Measurements from ENCODE around the gene DBX1. TPM values are rescaled to one million over a fixed set of nuclear protein-coding genes. Genes with fewer than 3 reads are reported as not detected.
"Not testable (repeated sequence)": the region's sequence is repeated elsewhere in the genome, so short reads cannot be mapped to it uniquely, and the experiment has no call there.

Gene DBX1
- total and polyA plus RNA-seq, 3 experiments from 2014 or later = not detected

DNA sequence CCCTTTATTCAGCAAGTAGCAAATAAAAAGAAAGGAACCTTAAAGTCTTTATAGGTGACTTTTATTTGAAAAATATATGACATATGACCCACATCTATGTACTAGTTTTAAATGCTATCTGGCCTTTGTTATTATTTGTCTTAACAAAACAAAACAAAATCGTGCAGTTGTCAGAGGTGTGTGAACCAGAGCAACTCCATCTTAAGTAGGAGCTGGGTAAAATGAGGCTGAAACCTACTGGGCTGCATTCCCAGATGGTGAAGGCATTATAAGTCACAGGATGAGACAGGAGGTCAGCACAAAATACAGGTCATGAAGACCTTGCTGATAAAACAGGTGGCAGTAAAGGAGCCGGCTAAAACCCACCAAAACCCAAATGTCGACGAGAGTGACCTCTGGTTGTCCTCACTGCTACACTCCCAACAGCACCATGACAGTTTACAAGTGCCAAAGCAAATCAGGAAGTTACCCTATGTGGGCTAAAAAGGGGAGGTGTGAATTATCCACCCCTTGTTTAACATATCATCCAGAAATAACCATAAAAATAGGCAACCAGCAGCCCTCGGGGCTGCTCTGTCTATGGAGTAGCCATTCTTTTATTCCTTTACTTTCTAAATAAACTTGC is 40.2 kb upstream of the DBX1 start:
- H3K27me3 ChIP-seq (ENCODE audit: insufficient read depth, low read length, poor library complexity, severe bottlenecking); H3K4me3 ChIP-seq (ENCODE audit: low read length); CTCF ChIA-PET: not testable (repeated sequence)

DNA sequence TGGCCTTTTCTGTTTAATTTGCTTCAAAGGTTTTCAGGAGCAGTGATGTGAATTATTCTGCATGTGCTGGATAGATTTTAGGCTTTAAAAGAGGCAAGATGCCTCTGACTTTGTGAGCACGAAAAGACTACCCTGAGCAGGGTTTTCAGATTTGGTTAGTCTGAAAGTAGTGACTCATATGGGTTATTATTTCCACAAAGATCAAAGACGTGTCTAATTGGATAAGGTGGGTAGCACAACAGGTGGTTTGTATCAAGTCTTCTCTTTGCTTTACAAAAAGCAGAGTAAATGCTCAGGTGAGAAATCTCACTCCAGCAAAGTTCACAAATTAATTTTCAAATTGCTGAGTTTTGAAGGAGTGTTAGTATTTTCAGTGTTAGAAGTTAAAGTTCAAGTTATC is 37.6 kb upstream of the DBX1 start:
- Histone ChIP-seq H3K27ac (ENCODE audit: low read depth, low read length) (no peak overlapping the region), H3K4me1 (ENCODE audit: insufficient read depth, low read length) (no peaks in the 10 kb centered on the region), H3K36me3 (ENCODE audit: insufficient read depth, low read length) (no peaks in the 10 kb centered on the region), H3K4me3 (ENCODE audit: low read length) (no peak overlapping the region), H3K27me3 (ENCODE audit: insufficient read depth, low read length, poor library complexity, severe bottlenecking) (no peaks in the 10 kb centered on the region), H3K9me3 (ENCODE audit: low read length) (no peaks in the 10 kb centered on the region)
- no peaks in the 10 kb centered on the region for H3K4me1 Mint-ChIP-seq
- H3K27me3 Mint-ChIP-seq = peaks cover 13 to 39% of the 10 kb centered on the region in 2 donors
- H3K36me3 Mint-ChIP-seq = no peaks in the 10 kb centered on the region
- no peak overlapping the region for H3K4me3 Mint-ChIP-seq
- ChIA-PET POLR2A (no interaction called here), CTCF (no interaction called here)
- DNase-seq = no peak
- H3K27ac Mint-ChIP-seq = no peak overlapping the region
- H3K9me3 Mint-ChIP-seq = no peaks in the 10 kb centered on the region

More for the DNA sequence above, 40.2 kb upstream of the DBX1 start:
- H3K27ac Mint-ChIP-seq; H3K9me3 Mint-ChIP-seq; H3K4me1 ChIP-seq (ENCODE audit: insufficient read depth, low read length); H3K36me3 Mint-ChIP-seq; H3K9me3 ChIP-seq (ENCODE audit: low read length); H3K4me3 Mint-ChIP-seq; H3K36me3 ChIP-seq (ENCODE audit: insufficient read depth, low read length); H3K27ac ChIP-seq (ENCODE audit: low read depth, low read length); POLR2A ChIA-PET; DNase-seq; H3K4me1 Mint-ChIP-seq: not testable (repeated sequence)
- peaks cover 16 to 42% of the 10 kb centered on the region in 2 donors for H3K27me3 Mint-ChIP-seq

DNA sequence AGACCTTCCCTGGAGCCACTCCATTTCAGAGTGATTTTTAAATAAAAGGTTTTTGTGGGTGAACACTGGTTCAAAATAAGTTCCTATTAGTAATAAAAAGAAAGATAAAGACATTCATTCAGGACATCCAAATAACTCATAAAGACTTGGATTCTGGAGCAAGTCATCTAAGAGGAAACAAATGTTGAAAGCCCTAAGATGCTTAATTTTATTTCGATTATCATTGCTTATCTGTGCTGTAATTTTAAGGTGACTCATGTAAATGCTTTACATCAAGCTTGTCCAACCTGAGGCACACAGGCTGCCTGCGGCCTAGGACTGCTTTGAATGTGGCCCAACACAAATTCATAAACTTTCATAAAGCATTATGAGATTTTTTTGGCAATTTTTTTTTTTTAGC is 34.2 kb upstream of the DBX1 start:
- Histone ChIP-seq H3K4me1 (ENCODE audit: insufficient read depth, low read length) (no peaks in the 10 kb centered on the region), H3K27ac (ENCODE audit: low read depth, low read length) (no peak overlapping the region), H3K36me3 (ENCODE audit: insufficient read depth, low read length) (no peaks in the 10 kb centered on the region), H3K4me3 (ENCODE audit: low read length) (no peak overlapping the region), H3K9me3 (ENCODE audit: low read length) (no peaks in the 10 kb centered on the region), H3K27me3 (ENCODE audit: insufficient read depth, low read length, poor library complexity, severe bottlenecking) (no peaks in the 10 kb centered on the region)
- H3K27ac Mint-ChIP-seq = no peak overlapping the region
- ChIA-PET CTCF (interaction anchor here (0.9 kb wide), 1 partner anchor 17 kb away, joined by 3 read pairs; no protein-coding TSS in a partner anchor), POLR2A (no interaction called here)
- no peaks in the 10 kb centered on the region for H3K9me3 Mint-ChIP-seq
- no peak overlapping the region for H3K4me3 Mint-ChIP-seq
- H3K27me3 Mint-ChIP-seq = peaks cover 4 to 34% of the 10 kb centered on the region in 2 donors
- H3K36me3 Mint-ChIP-seq = peaks cover 0 to 1% (median 0%) of the 10 kb centered on the region in 3 donors
- no peak for DNase-seq
- H3K4me1 Mint-ChIP-seq = no peaks in the 10 kb centered on the region

DNA sequence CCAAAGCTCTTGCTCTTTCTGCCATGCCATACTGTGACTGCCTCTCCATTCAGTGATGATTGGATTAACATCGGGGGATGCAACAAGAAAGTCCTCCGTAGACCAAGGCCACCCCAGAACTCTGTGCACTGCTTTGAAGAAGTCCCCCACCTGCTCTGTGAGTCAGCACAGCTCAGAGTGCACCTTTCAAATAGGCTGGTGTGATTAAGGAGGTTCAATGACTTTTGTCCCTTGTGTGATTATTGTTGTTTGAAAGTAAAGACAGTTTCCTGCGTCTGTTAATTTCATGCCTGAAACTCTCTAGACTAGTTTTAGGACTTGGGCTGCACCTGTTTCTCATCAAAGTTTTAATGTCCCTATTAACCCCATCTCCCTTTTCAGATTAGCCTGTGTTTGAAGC is 33.0 kb upstream of the DBX1 start:
- no peaks in the 10 kb centered on the region for H3K4me1 ChIP-seq (ENCODE audit: insufficient read depth, low read length)
- no peak overlapping the region for H3K27ac Mint-ChIP-seq
- no peak overlapping the region for H3K4me3 ChIP-seq (ENCODE audit: low read length)
- H3K4me1 Mint-ChIP-seq = no peaks in the 10 kb centered on the region
- H3K4me3 Mint-ChIP-seq = no peak overlapping the region
- H3K27me3 ChIP-seq (ENCODE audit: insufficient read depth, low read length, poor library complexity, severe bottlenecking) = no peaks in the 10 kb centered on the region
- ChIA-PET CTCF (no interaction called here), POLR2A (no interaction called here)
- H3K36me3 Mint-ChIP-seq = peaks cover 0 to 1% (median 0%) of the 10 kb centered on the region in 3 donors
- no peaks in the 10 kb centered on the region for H3K9me3 ChIP-seq (ENCODE audit: low read length)
- no peak for DNase-seq
- H3K36me3 ChIP-seq (ENCODE audit: insufficient read depth, low read length) = no peaks in the 10 kb centered on the region
- H3K27me3 Mint-ChIP-seq = peaks cover 4 to 28% of the 10 kb centered on the region in 2 donors
- no peak overlapping the region for H3K27ac ChIP-seq (ENCODE audit: low read depth, low read length)
- no peaks in the 10 kb centered on the region for H3K9me3 Mint-ChIP-seq

DNA sequence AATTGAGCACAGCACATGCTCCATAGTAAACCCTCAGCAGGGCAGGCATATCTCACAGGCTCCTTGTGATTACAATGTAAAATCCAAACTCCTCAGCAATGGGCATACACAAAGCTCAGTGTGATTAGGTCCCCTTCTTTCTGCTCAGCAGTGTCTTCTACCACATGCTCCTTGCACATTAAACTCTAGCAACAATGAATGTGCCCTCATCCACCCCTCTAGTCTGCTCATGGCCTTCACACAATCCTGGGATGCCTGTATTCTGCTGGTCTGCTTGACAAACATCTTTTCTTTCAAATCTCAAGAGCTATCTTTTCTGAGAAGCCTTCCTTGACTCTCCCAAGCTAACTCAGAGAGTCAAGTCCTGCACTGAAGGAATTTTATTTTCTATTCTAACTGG is 32.4 kb upstream of the DBX1 start:
- POLR2A ChIA-PET = no interaction called here
- Histone ChIP-seq H3K4me3 (ENCODE audit: low read length) (no peak overlapping the region), H3K4me1 (ENCODE audit: insufficient read depth, low read length) (no peaks in the 10 kb centered on the region), H3K27me3 (ENCODE audit: insufficient read depth, low read length, poor library complexity, severe bottlenecking) (no peaks in the 10 kb centered on the region), H3K27ac (ENCODE audit: low read depth, low read length) (no peak overlapping the region), H3K9me3 (ENCODE audit: low read length) (no peaks in the 10 kb centered on the region), H3K36me3 (ENCODE audit: insufficient read depth, low read length) (no peaks in the 10 kb centered on the region)
- Mint-ChIP-seq H3K9me3 (no peaks in the 10 kb centered on the region), H3K4me1 (no peaks in the 10 kb centered on the region), H3K27ac (peak overlapping the region in 1 of 8 donors; percentile 12), H3K4me3 (no peak overlapping the region), H3K27me3 (peaks cover 3 to 24% of the 10 kb centered on the region in 2 donors), H3K36me3 (peaks cover 0 to 1% (median 0%) of the 10 kb centered on the region in 3 donors)
- CTCF ChIA-PET = no interaction called here
- no peak for DNase-seq

DNA sequence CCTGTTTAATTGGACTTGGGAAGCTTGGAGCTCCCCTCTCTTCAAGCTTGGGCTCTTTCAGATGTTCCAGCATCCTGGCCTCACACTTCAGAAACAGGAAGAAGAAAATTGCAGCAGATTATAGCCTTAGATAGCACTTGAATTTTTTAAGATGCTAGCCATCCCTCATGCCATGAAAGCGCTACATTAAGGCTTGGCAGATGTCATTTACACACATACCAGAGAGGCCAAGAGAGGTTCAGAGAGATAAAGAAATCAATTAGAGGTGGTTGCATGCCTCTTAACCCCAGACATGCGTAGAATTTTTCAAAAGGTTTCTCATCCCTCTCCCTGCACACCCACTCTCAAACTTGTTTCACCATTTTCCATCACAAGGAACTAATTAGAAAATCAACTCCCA is 31.9 kb upstream of the DBX1 start:
- no peaks in the 10 kb centered on the region for H3K36me3 ChIP-seq (ENCODE audit: insufficient read depth, low read length)
- ChIA-PET CTCF (no interaction called here), POLR2A (no interaction called here)
- no peaks in the 10 kb centered on the region for H3K4me1 ChIP-seq (ENCODE audit: insufficient read depth, low read length)
- no peak overlapping the region for H3K27ac Mint-ChIP-seq
- no peaks in the 10 kb centered on the region for H3K27me3 ChIP-seq (ENCODE audit: insufficient read depth, low read length, poor library complexity, severe bottlenecking)
- no peak overlapping the region for H3K4me3 ChIP-seq (ENCODE audit: low read length)
- H3K4me1 Mint-ChIP-seq = no peaks in the 10 kb centered on the region
- peaks cover 3 to 23% of the 10 kb centered on the region in 2 donors for H3K27me3 Mint-ChIP-seq
- H3K36me3 Mint-ChIP-seq = peaks cover 0 to 1% (median 0%) of the 10 kb centered on the region in 3 donors
- H3K27ac ChIP-seq (ENCODE audit: low read depth, low read length) = no peak overlapping the region
- H3K9me3 ChIP-seq (ENCODE audit: low read length) = no peaks in the 10 kb centered on the region
- no peak for DNase-seq
- H3K9me3 Mint-ChIP-seq = no peaks in the 10 kb centered on the region
- H3K4me3 Mint-ChIP-seq = no peak overlapping the region

DNA sequence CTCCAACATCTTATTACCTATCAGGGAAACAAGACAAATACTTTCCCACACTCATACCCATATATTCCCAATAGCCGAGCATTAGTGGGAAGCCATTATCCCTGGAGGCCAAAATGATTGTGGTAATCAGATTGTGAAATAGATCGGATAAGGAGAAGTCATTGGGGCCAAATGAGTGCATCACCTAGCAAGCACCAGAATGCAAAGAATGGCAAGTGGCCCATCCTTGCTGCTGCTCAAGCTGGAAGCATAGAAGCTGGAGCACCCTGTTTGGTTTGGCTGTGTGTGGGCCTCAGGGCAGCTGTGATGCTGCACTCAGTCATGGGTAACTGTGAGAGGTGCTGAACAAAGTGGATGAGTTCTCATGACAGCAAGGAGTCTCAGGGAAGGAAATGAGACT is 18.7 kb upstream of the DBX1 start:
- no peak overlapping the region for H3K27ac ChIP-seq (ENCODE audit: low read depth, low read length)
- Mint-ChIP-seq H3K4me1 (no peaks in the 10 kb centered on the region), H3K36me3 (no peaks in the 10 kb centered on the region), H3K9me3 (peaks cover 0 to 2% (median 0%) of the 10 kb centered on the region in 5 donors), H3K4me3 (no peak overlapping the region), H3K27ac (no peak overlapping the region), H3K27me3 (peaks cover 21 to 66% of the 10 kb centered on the region in 2 donors)
- no peaks in the 10 kb centered on the region for H3K27me3 ChIP-seq (ENCODE audit: insufficient read depth, low read length, poor library complexity, severe bottlenecking)
- H3K36me3 ChIP-seq (ENCODE audit: insufficient read depth, low read length) = no peaks in the 10 kb centered on the region
- H3K4me1 ChIP-seq (ENCODE audit: insufficient read depth, low read length) = no peaks in the 10 kb centered on the region
- no peak overlapping the region for H3K4me3 ChIP-seq (ENCODE audit: low read length)
- H3K9me3 ChIP-seq (ENCODE audit: low read length) = no peaks in the 10 kb centered on the region
- POLR2A ChIA-PET = no interaction called here
- CTCF ChIA-PET = no interaction called here
- DNase-seq = no peak

DNA sequence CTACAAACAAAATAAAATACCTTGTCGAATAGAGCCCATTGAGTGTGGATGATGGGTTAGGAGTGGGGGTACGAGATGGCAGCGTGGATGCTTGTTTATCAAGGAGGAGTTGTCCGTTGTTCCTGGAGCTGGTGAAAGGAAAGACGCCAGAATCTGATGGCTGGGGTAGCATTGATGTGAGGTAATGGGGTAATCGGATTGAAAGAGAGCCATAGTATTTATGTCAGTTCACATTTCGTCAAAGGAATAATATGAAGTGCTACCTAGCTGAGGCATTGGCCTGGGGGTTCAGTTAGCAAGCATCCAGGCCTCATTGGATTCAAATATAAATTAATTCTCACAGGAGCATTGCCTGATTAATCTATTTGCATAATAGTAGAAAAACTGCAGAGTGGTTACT is 16.9 kb upstream of the DBX1 start:
- Mint-ChIP-seq H3K27me3 (peaks cover 17 to 61% of the 10 kb centered on the region in 2 donors), H3K9me3 (peaks cover 0 to 2% (median 0%) of the 10 kb centered on the region in 5 donors), H3K4me3 (no peak overlapping the region), H3K27ac (no peak overlapping the region), H3K4me1 (no peaks in the 10 kb centered on the region), H3K36me3 (no peaks in the 10 kb centered on the region)
- POLR2A ChIA-PET = no interaction called here
- no peak for DNase-seq
- Histone ChIP-seq H3K27me3 (ENCODE audit: insufficient read depth, low read length, poor library complexity, severe bottlenecking) (no peaks in the 10 kb centered on the region), H3K9me3 (ENCODE audit: low read length) (no peaks in the 10 kb centered on the region), H3K27ac (ENCODE audit: low read depth, low read length) (no peak overlapping the region), H3K36me3 (ENCODE audit: insufficient read depth, low read length) (no peaks in the 10 kb centered on the region), H3K4me1 (ENCODE audit: insufficient read depth, low read length) (no peaks in the 10 kb centered on the region), H3K4me3 (ENCODE audit: low read length) (no peak overlapping the region)
- CTCF ChIA-PET = no interaction called here

Data from CD8-positive, alpha-beta memory T cell (primary cell).